Measurements from ENCODE around the gene ARHGEF40. TPM values are rescaled to one million over a fixed set of nuclear protein-coding genes. Genes with fewer than 3 reads are reported as not detected.

Gene ARHGEF40
- total RNA-seq, 1 experiment from 2014 or later: 3.6 TPM

DNA sequence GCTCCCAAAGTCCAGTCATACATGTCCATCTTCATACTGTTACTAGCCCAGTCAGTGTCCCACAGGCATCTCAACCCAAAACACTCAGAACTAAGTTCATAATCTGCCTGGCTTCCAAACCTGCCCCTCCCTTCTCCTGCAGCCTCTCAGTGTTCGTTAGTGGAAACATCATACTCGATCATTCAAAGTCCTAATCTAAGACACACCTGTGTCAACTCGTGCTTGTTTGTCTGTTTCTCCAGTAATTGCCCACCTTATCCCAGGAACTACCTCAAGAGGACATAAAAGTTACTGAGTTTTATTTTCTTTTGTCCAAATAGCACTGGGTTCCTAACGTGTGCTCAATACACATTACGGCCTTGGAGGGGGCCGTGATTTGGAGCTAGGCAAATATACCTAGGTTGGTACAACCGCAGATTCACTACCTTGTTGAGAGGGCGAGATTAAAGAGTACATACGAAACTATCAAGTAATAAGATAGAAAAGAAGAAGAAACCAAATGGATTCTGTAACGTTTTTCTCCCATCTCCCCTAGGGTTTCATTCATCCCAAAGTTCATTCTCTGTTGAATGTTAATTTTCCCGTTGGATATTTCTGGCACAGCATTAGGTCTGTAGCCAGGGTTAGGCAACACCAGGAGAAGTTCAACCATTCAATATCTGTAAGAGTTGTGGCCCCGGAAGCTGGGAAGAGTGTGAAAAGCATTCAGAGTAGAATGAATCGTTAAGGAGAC, 9.3 kb upstream of the ARHGEF40 start:
- Mint-ChIP-seq H3K27ac (ENCODE audit: low read depth, unreplicated experiment) (no peak overlapping the region), H3K4me1 (ENCODE audit: insufficient read depth, unreplicated experiment) (peaks cover 5% of the 10 kb centered on the region), H3K27me3 (ENCODE audit: insufficient read depth, unreplicated experiment) (peaks cover 8% of the 10 kb centered on the region), H3K9me3 (ENCODE audit: unreplicated experiment) (no peaks in the 10 kb centered on the region), H3K4me3 (ENCODE audit: unreplicated experiment) (no peak overlapping the region), H3K36me3 (ENCODE audit: insufficient read depth, unreplicated experiment) (no peaks in the 10 kb centered on the region)
- ChIA-PET CTCF (interaction anchor here (0.8 to 4.6 kb wide), 2 partner anchors 32 to 44 kb away, joined by 6 to 39 read pairs; no protein-coding TSS in a partner anchor), POLR2A (no interaction called here)
- TF ChIP-seq, protein P1, sequence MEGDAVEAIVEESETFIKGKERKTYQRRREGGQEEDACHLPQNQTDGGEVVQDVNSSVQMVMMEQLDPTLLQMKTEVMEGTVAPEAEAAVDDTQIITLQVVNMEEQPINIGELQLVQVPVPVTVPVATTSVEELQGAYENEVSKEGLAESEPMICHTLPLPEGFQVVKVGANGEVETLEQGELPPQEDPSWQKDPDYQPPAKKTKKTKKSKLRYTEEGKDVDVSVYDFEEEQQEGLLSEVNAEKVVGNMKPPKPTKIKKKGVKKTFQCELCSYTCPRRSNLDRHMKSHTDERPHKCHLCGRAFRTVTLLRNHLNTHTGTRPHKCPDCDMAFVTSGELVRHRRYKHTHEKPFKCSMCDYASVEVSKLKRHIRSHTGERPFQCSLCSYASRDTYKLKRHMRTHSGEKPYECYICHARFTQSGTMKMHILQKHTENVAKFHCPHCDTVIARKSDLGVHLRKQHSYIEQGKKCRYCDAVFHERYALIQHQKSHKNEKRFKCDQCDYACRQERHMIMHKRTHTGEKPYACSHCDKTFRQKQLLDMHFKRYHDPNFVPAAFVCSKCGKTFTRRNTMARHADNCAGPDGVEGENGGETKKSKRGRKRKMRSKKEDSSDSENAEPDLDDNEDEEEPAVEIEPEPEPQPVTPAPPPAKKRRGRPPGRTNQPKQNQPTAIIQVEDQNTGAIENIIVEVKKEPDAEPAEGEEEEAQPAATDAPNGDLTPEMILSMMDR (IDR thresholded peaks at IDR 0.05; ENCODE audit: unreplicated experiment): no peak
- BruUV-seq (replicated peaks): no TSS peak
- intact Hi-C loops (cut with micrococcal nuclease): loop anchor here (10.0 kb wide), 1 partner anchor 74 kb away; no protein-coding TSS in a partner anchor
- DNase-seq (ENCODE audit: unreplicated experiment): no peak

DNA sequence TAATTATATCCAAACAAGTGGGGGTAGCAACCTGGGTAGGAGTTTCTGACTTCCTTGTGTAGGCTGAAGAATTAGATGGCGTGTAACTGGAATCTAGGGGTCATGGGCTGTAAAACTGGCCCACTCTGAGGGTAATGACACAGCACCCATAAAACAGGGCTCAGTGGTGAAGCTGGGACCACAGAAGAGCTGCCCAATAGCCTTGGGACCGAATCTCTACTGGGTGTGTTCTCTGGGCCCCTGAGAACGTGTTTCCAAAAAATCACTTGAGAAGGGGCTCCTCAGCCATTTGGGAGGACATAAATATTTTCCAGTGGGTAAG, 8.8 kb upstream of the ARHGEF40 start:
- intact Hi-C loops (cut with micrococcal nuclease): loop anchor here (10.0 kb wide), 1 partner anchor 73 kb away; no protein-coding TSS in a partner anchor
- Mint-ChIP-seq H3K9me3 (ENCODE audit: unreplicated experiment) (no peaks in the 10 kb centered on the region), H3K4me1 (ENCODE audit: insufficient read depth, unreplicated experiment) (peaks cover 5% of the 10 kb centered on the region), H3K4me3 (ENCODE audit: unreplicated experiment) (no peak overlapping the region), H3K36me3 (ENCODE audit: insufficient read depth, unreplicated experiment) (no peaks in the 10 kb centered on the region), H3K27me3 (ENCODE audit: insufficient read depth, unreplicated experiment) (peaks cover 11% of the 10 kb centered on the region), H3K27ac (ENCODE audit: low read depth, unreplicated experiment) (no peak overlapping the region)
- TF ChIP-seq, protein P1 (IDR thresholded peaks at IDR 0.05; ENCODE audit: unreplicated experiment): no peak
- ChIA-PET POLR2A (interaction anchor here (0.7 kb wide), 1 partner anchor 11 kb away, joined by 4 read pairs; no protein-coding TSS in a partner anchor), CTCF (interaction anchor here (1.3 to 4.6 kb wide), 4 partner anchors 13 to 46 kb away, joined by 6 to 39 read pairs (median 11); no protein-coding TSS in a partner anchor)
- BruUV-seq (replicated peaks): no TSS peak
- DNase-seq (ENCODE audit: unreplicated experiment): no peak

DNA sequence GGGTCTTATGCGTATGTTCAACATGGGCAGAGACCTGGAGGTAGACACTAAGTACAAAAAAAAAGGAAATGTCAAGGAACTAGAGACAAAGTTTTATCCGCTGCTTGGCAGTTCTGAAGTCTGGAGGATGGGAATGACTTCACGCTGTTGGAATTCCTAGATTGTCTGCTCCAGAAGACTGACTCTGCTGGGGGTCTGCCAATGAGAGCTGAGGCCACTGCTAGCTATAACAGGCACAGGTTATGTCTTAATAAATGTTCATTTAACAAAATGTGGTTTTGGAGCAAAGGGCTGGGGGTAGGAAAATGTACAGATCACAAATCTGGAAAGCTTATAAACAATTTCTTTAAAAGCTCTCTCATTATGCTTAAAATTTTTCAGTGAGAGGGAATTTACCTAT, 6.6 kb upstream of the ARHGEF40 start:
- TF ChIP-seq, protein P1 (IDR thresholded peaks at IDR 0.05; ENCODE audit: unreplicated experiment): no peak
- H3K4me1 Mint-ChIP-seq (ENCODE audit: insufficient read depth, unreplicated experiment): peaks cover 7% of the 10 kb centered on the region
- POLR2A ChIA-PET: interaction anchor here (0.7 to 0.9 kb wide), 4 partner anchors 10 to 448 kb away, joined by 3 to 4 read pairs (median 4); partner anchors contain the start of genes METTL3 and RNASE7
- DNase-seq (ENCODE audit: unreplicated experiment): peak; percentile 31
- no peak overlapping the region for H3K4me3 Mint-ChIP-seq (ENCODE audit: unreplicated experiment)
- H3K9me3 Mint-ChIP-seq (ENCODE audit: unreplicated experiment): no peaks in the 10 kb centered on the region
- no peak overlapping the region for H3K27ac Mint-ChIP-seq (ENCODE audit: low read depth, unreplicated experiment)
- CTCF ChIA-PET: interaction anchor here (0.6 to 4.6 kb wide), 8 partner anchors 15 to 722 kb away, joined by 3 to 39 read pairs (median 6); no protein-coding TSS in a partner anchor
- no peaks in the 10 kb centered on the region for H3K36me3 Mint-ChIP-seq (ENCODE audit: insufficient read depth, unreplicated experiment)
- BruUV-seq (replicated peaks): no TSS peak
- H3K27me3 Mint-ChIP-seq (ENCODE audit: insufficient read depth, unreplicated experiment): peaks cover 11% of the 10 kb centered on the region
- intact Hi-C loops (cut with micrococcal nuclease): loop anchor here (10.0 kb wide), 1 partner anchor 71 kb away; no protein-coding TSS in a partner anchor

DNA sequence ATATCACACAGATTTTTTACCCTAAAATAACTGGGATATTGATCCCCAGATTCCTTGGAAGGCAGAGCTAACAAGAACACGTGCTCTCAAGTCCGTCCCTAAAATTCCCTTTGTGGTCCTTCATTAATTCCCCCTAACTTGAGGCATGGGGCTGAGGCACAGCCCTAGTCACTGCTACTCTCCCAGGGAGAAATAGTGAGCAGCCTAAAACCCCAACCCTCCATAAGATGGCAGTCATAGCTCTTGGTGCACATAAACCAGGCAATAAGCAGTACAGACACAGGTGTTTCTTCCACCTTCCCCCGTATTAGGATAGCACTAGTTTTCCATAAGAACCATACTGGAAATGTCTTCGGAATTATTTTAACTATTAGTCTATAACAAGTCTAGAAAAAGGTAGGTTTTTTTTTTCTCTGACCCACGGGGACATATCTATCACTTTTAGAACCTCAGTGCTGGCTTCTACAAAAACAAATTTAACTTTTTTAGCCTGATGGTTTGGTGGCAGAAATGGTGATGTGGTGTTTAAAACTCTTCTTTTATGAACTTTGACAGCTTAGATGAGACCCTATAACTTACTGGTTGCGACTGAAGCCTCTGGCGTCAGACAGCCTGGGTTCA, 3.1 kb upstream of the ARHGEF40 start:
- Mint-ChIP-seq H3K36me3 (ENCODE audit: insufficient read depth, unreplicated experiment) (peaks cover 5% of the 10 kb centered on the region), H3K4me3 (ENCODE audit: unreplicated experiment) (no peak overlapping the region)

More for the DNA sequence above, 3.1 kb upstream of the ARHGEF40 start:
- ChIA-PET POLR2A (interaction anchor here (0.8 to 2.6 kb wide), 4 partner anchors 9 to 38 kb away, joined by 3 to 14 read pairs (median 6); partner anchors contain the start of gene RNASE8), CTCF (interaction anchor here (0.6 to 4.8 kb wide), 27 partner anchors 9 to 995 kb away, joined by 3 to 127 read pairs (median 4); partner anchors contain the start of genes NDRG2, RNASE7 and TMEM253)
- BruUV-seq (replicated peaks): no TSS peak
- DNase-seq (ENCODE audit: unreplicated experiment): peak; percentile 36
- intact Hi-C loops (cut with micrococcal nuclease): loop anchor here (1.0 to 10.0 kb wide), 4 partner anchors 25 to 490 kb away; no protein-coding TSS in a partner anchor
- no peak overlapping the region for H3K27ac Mint-ChIP-seq (ENCODE audit: low read depth, unreplicated experiment)
- H3K4me1 Mint-ChIP-seq (ENCODE audit: insufficient read depth, unreplicated experiment): peaks cover 18% of the 10 kb centered on the region
- TF ChIP-seq, protein P1 (IDR thresholded peaks at IDR 0.05; ENCODE audit: unreplicated experiment): peak; percentile 37
- H3K27me3 Mint-ChIP-seq (ENCODE audit: insufficient read depth, unreplicated experiment): peaks cover 11% of the 10 kb centered on the region
- H3K9me3 Mint-ChIP-seq (ENCODE audit: unreplicated experiment): no peaks in the 10 kb centered on the region

Measured in MCF 10A (cell line).